Thymus (tissue), 11 donors: ENCODE measurements around the gene WRAP73. TPM values are rescaled to one million over a fixed set of nuclear protein-coding genes. Genes with fewer than 3 reads are reported as not detected.

Experiments used
- DNase-seq, 9 donors: peaks; one replicate each; pipeline ENCODE4 v3.0.0-alpha.2; 2013; ENCODE audit warnings: low spot score in 9 of 9, low read depth in 6 of 9, missing footprints in 1 of 9
- H3K27ac ChIP-seq, 2 donors: one replicate each; pipeline ENCODE4 v1.5.1; 2013; ENCODE audit warnings: control low read depth in 1 of 2, low read depth in 1 of 2, low read length in 1 of 2, mild to moderate bottlenecking in 1 of 2, moderate library complexity in 1 of 2
- H3K27me3 ChIP-seq, 2 donors: one replicate each; pipeline ENCODE4 v1.5.1; 2013; ENCODE audit warnings: low read length in 1 of 2; ENCODE audit not compliant: control insufficient read depth in 2 of 2, insufficient read depth in 1 of 2
- H3K36me3 ChIP-seq, 2 donors: one replicate each; pipeline ENCODE4 v1.5.1; 2013; ENCODE audit warnings: low read length in 1 of 2, mild to moderate bottlenecking in 1 of 2, moderate library complexity in 1 of 2; ENCODE audit not compliant: control insufficient read depth in 2 of 2, insufficient read depth in 2 of 2
- H3K4me1 ChIP-seq, 2 donors: one replicate each; pipeline ENCODE4 v1.5.1; 2013; ENCODE audit warnings: low read length in 2 of 2; ENCODE audit not compliant: control insufficient read depth in 2 of 2, insufficient read depth in 2 of 2
- H3K4me3 ChIP-seq, 2 donors: one replicate each; pipeline ENCODE4 v1.5.1; 2013; ENCODE audit warnings: low read length in 2 of 2, control low read depth in 1 of 2, mild to moderate bottlenecking in 1 of 2
- H3K9me3 ChIP-seq, 2 donors: one replicate each; pipeline ENCODE4 v1.5.1; 2013; ENCODE audit warnings: low read length in 1 of 2, mild to moderate bottlenecking in 1 of 2; ENCODE audit not compliant: control insufficient read depth in 2 of 2, insufficient read depth in 1 of 2
- WGBS: extraction: QIAGEN DNeasy Blood & Tissue Kit; methylation state at CpG from one replicate; pipeline ENCODE4 v1.1.7; 2013; 5-methylcytosine and 5-hydroxymethylcytosine counted together
- polyA plus RNA-seq: library from polyadenylated mRNA; stranded (reverse); fragments of 200-250 nt; gene quantifications from one replicate; pipeline ENCODE4 v1.2.3, GENCODE V29; 2013
- total RNA-seq: library from RNA; stranded (reverse); fragments of 120-200 nt; gene quantifications from one replicate; pipeline ENCODE4 v1.2.4, GENCODE V29; 2013
- donor health status: healthy.

WRAP73 gene
- total and polyA plus RNA-seq, 2 donors = 19.7 to 25.9 TPM

DNA sequence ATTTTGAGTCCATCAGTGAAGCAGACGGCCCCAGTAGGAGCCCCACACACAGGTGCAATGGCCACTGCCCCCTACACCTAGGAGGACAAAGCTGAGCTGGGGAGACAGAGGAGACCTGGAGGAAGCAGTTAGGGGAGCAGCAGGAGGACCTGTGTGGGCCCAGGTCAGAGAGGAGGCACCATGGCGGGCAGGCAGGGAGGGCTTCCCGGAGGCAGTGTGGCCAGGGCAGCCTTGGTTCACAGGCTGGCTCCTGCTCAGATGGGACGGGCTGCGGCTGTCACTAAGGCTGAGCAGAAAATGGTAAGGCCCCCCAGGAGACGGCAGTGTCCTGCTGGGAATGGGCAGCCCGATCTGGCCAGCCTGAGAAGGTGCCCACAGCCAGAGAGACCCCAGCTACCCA is 54.0 kb downstream of the WRAP73 start:
- H3K4me3 ChIP-seq = no peak overlapping the region
- 95% methylated on average over 7 of the region's 7 CpGs for WGBS
- no peak overlapping the region for H3K27ac ChIP-seq
- no peak for DNase-seq
- peaks cover 17 to 40% of the 10 kb centered on the region in 2 donors for H3K4me1 ChIP-seq
- H3K27me3 ChIP-seq = no peaks in the 10 kb centered on the region
- no peaks in the 10 kb centered on the region for H3K36me3 ChIP-seq
- peaks cover 0 to 5% of the 10 kb centered on the region in 2 donors for H3K9me3 ChIP-seq

- H3K36me3 ChIP-seq = no peaks in the 10 kb centered on the region
- 95% methylated on average over 31 of the region's 31 CpGs for WGBS
- H3K27me3 ChIP-seq = no peaks in the 10 kb centered on the region
- H3K4me3 ChIP-seq = no peak overlapping the region
- no peak overlapping the region for H3K27ac ChIP-seq
- H3K4me1 ChIP-seq = peaks cover 17 to 37% of the 10 kb centered on the region in 2 donors
- DNase-seq = no peak
- H3K9me3 ChIP-seq = peaks cover 0 to 5% of the 10 kb centered on the region in 2 donors
These were observed 55.1 kb downstream of the WRAP73 start for GRCh38 chr1:3594706-3595377.

GRCh38 chr1:3593745-3594144 is 56.2 kb downstream of the WRAP73 start:
- peaks cover 14 to 26% of the 10 kb centered on the region in 2 donors for H3K4me1 ChIP-seq
- 83% methylated on average over 10 of the region's 10 CpGs for WGBS
- H3K27me3 ChIP-seq = no peaks in the 10 kb centered on the region
- peak overlapping the region in 1 of 2 donors; percentile 18 for H3K27ac ChIP-seq
- H3K36me3 ChIP-seq = no peaks in the 10 kb centered on the region
- no peak for DNase-seq
- peaks cover 0 to 5% of the 10 kb centered on the region in 2 donors for H3K9me3 ChIP-seq
- no peak overlapping the region for H3K4me3 ChIP-seq

DNA sequence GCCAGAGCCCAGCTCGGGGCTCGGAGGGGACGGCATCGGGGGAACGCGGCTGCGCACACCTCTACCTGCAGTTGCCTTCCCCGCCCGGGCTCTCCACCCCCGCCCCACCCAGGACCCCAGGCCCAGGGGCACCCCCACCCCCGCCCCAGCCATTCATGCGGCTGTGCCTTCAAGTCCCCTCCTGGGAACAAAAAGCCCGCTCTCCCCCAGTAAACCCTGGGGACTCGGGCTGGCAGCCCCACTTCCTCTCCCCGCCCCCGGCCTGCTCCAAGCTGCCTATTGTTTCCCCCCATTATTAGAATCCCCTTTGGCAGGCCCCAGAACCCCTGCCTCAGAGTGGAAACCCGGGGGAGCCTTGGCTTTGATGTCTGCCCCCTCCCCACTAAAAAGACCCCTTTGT is 56.6 kb downstream of the WRAP73 start:
- peaks cover 10 to 22% of the 10 kb centered on the region in 2 donors for H3K4me1 ChIP-seq
- peak overlapping the region in 1 of 2 donors; percentile 18 for H3K27ac ChIP-seq
- WGBS = 93% methylated on average over 17 of the region's 17 CpGs
- no peaks in the 10 kb centered on the region for H3K27me3 ChIP-seq
- DNase-seq = no peak
- peaks cover 0 to 5% of the 10 kb centered on the region in 2 donors for H3K9me3 ChIP-seq
- H3K36me3 ChIP-seq = no peaks in the 10 kb centered on the region
- no peak overlapping the region for H3K4me3 ChIP-seq

DNA sequence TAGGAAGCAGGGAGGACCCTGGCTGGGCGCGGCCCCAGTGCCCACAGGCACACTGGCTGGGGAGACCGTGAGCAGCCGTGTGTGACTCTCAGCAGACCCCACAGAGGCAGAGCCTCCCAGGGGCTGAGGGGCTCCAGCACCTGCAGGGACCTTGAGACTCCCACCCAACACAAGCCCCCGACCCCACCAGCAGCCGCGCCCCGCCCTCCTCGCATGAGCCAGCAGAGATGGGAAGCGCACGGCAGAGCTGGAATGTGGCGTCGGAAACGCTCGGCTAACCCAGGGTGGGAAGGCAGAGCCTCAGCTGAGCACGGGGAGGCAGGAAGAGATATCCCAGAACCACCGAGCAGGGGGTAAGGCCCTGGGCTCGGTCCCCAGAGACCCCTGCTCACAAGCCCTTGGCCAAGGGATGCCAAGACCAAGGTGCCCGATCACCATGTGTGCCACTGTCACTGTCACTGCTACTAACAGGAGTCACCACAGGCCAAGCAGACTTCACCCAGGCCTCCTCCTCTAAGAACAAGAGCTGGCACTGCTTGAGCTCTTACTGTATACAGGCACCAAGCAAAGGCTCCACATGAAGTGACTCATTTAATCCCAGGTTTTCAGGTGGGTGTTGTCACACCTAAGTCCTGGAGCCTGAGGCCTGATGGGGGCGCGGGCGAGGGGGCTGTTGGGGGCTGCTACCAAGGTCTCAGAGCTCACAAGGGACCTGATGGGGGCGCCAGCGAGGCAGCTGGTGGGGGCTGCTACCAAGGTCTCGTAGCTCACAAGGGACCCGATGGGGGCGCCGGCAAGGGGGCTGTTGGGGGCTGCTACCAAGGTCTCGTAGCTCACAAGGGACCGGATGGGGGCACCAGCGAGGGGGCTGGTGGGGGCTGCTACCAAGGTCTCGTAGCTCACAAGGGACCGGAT is 58.7 kb downstream of the WRAP73 start:
- Histone ChIP-seq H3K4me1 (peaks cover 0 to 7% of the 10 kb centered on the region in 2 donors), H3K4me3 (no peak overlapping the region), H3K27me3 (no peaks in the 10 kb centered on the region), H3K27ac (no peak overlapping the region), H3K36me3 (no peaks in the 10 kb centered on the region), H3K9me3 (no peaks in the 10 kb centered on the region)
- DNase-seq = no peak
- WGBS = 96% methylated on average over 33 of the region's 33 CpGs

- Histone ChIP-seq H3K27ac (no peak overlapping the region), H3K4me1 (peaks cover 0 to 7% of the 10 kb centered on the region in 2 donors), H3K9me3 (no peaks in the 10 kb centered on the region), H3K27me3 (no peaks in the 10 kb centered on the region), H3K4me3 (no peak overlapping the region), H3K36me3 (no peaks in the 10 kb centered on the region)
- WGBS = 96% methylated on average over 27 of the region's 27 CpGs
- DNase-seq = no peak
These were observed 59.7 kb downstream of the WRAP73 start for GRCh38 chr1:3590139-3590763.

- DNase-seq = no peak
- H3K27ac ChIP-seq = no peak overlapping the region
- peaks cover 0 to 11% of the 10 kb centered on the region in 2 donors for H3K9me3 ChIP-seq
These were observed 61.5 kb downstream of the WRAP73 start for GRCh38 chr1:3588395-3588794.

DNA sequence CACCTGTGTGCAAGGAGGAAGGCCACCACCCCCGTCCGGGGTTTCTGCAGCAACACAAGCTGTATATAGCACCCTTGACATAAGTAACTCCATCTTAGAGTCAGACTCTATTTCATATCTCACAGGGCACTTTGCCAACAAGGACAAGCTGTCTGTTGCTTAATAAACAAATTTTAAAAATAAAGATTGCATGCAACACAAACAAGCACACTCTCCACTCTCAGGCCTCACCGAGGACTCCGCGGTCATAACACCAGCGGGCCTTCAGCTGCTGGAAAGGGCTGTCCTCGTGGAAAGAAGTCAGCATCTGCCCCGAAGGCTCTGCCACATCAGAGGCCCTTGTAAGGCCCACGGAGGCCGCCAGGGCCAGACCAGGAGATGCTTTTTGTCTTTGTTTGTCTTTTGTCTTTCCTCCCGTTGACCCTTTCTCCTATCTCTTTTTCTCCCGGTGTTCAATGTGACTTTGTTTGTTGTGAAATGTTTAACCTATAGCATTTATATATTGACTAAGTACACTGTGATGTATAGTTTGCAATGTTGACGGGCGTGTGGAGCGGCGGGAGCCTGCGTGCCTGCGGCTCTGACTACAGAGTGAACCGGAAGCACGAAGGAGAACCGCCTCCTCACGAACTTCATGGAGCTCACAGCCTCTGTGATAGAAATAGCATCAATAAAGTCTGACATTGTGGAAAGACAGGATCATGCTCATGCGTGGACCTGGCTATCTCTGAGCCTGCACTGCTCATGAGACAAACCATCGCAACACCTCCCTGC is 62.7 kb downstream of the WRAP73 start:
- 97% methylated on average over 24 of the region's 24 CpGs for WGBS
- no peaks in the 10 kb centered on the region for H3K27me3 ChIP-seq
- peaks cover 0 to 11% of the 10 kb centered on the region in 2 donors for H3K9me3 ChIP-seq
- no peak overlapping the region for H3K4me3 ChIP-seq
- no peak overlapping the region for H3K27ac ChIP-seq
- DNase-seq = no peak
- no peaks in the 10 kb centered on the region for H3K4me1 ChIP-seq
- no peaks in the 10 kb centered on the region for H3K36me3 ChIP-seq

More at GRCh38 chr1:3588395-3588794, 61.5 kb downstream of the WRAP73 start:
- Histone ChIP-seq H3K27me3 (no peaks in the 10 kb centered on the region), H3K36me3 (no peaks in the 10 kb centered on the region), H3K4me1 (peaks cover 0 to under 1% of the 10 kb centered on the region in 2 donors), H3K4me3 (no peak overlapping the region)
- 96% methylated on average over 5 of the region's 5 CpGs for WGBS
